ENCODE measurements around the gene SH2D1A.

The SH2D1A gene

DNA sequence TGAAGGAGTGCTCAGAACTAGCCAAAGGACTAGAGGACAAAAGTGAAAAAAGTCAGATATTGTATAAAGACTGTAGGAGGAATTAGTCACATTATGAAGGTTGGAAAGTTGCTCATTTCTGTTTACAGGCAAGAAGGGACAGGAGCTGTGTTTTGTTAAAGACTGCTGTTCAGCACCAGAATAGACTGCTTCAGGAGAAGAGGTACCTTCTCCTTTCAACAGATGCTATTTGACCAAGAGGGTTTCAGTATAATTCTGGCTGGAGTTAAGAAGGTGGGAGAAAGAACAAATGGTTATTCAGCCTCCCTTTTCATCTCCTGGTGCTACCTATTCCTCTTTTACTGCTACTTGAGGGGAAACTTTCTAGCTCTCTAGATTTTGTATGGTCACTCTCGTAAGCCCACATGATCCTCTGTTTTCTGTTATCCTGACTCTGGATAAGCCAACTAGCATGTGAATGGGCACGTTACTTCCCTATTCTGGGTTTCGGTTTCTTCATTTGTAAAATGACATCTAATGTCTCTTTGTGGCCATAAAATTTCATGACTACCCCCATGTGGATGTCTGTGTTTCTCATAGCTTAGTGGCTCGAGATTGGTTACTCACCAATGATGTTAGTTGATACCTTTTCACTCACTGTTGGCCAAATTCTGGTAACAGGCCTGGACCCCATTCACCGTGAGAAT lies 68.9 kb downstream of the SH2D1A start:
- no peak for DNase-seq

DNA sequence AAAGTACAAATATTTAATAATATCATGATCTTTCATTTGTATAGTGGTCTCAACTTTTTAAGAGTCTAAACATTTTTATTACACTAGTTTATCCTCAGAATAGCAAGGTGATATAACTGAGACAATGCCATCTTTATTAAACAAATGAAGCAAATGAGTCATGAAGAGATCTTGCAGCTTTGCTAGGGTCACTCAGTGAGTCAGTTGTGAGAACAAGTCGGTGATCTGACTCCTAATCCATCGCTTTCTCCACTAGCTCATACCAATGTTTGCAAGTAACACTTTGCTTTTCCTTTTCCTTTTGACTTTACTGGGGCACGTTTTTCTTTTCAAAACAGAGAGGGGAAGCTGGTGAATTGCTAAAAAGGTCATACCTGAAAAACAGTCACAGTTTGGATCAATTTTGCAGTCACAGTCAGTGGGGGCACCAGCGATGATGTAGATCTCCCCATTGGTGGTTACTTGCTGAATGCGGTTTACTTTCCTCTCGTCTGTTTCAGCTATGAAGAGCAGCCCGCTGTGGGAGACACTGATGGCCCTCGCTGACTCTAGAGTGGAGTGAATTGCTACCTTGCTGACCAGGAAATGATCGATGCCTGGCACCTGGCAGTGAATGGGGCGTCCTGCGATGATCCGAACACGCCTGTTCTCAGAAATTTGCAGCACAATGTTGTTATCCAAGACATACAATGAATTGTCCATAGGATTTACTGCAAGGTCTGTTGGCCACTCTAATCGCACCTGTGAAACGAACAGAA lies 75.7 kb downstream of the SH2D1A start:
- no peak for DNase-seq
